ENCODE data around the gene TMEM132C.

TMEM132C gene

DNA sequence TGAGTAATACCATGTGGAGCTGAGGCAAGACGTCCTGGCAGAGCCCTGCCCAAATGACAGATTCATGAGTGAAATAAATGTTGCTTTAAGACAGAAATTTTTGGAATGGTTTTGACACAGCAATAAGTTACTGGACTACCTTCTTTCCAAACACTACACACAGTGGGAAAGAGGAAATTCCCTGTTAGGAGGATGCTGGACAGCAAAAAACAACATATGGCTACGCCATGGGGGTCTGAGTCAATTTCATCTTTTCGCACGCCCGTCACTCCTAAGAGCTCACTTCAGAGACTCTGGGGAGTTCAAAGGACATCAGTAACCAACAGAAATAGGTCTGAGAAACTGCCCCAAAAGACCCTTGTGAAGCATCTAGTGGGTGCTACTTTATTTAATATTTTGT lies 55.4 kb downstream of the TMEM132C start:
- TF ChIP-seq, protein P1, sequence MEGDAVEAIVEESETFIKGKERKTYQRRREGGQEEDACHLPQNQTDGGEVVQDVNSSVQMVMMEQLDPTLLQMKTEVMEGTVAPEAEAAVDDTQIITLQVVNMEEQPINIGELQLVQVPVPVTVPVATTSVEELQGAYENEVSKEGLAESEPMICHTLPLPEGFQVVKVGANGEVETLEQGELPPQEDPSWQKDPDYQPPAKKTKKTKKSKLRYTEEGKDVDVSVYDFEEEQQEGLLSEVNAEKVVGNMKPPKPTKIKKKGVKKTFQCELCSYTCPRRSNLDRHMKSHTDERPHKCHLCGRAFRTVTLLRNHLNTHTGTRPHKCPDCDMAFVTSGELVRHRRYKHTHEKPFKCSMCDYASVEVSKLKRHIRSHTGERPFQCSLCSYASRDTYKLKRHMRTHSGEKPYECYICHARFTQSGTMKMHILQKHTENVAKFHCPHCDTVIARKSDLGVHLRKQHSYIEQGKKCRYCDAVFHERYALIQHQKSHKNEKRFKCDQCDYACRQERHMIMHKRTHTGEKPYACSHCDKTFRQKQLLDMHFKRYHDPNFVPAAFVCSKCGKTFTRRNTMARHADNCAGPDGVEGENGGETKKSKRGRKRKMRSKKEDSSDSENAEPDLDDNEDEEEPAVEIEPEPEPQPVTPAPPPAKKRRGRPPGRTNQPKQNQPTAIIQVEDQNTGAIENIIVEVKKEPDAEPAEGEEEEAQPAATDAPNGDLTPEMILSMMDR (IDR thresholded peaks at IDR 0.05; ENCODE audit: low read length, missing control alignments) = no peak
- no peak for DNase-seq (ENCODE audit: low read depth)
- no peak overlapping the region for H3K4me3 ChIP-seq (replicated peaks; ENCODE audit: low read depth, low read length)

- TF ChIP-seq, protein P1 (IDR thresholded peaks at IDR 0.05; ENCODE audit: low read length, missing control alignments) = no peak
- H3K4me3 ChIP-seq (replicated peaks; ENCODE audit: low read depth, low read length) = no peak overlapping the region
- DNase-seq (ENCODE audit: low read depth) = no peak
Measured at GRCh38 chr12:128323145-128323920, 56.4 kb downstream of the TMEM132C start.

DNA sequence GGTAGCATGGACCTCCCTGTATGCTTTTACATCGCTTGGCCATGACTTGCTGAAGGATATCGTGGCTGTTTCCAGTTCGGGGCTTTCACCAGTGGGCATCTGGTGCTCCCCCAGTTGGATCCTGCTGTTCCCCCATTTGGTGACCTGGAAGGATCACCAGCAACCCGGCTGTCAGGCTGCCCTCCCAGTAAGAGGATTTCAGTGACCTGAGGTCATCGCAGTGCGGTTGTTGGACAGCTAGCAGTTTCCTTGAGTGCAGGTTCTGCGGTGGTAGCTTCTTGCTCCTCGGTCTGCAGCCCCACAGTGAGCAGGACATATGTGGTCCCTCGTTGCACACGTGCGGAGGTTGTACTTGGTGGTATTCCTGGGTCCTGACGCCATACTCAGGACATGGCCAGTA lies 58.7 kb downstream of the TMEM132C start:
- H3K4me3 ChIP-seq (replicated peaks; ENCODE audit: low read depth, low read length) = no peak overlapping the region
- TF ChIP-seq, protein P1 (IDR thresholded peaks at IDR 0.05; ENCODE audit: low read length, missing control alignments) = no peak
- DNase-seq (ENCODE audit: low read depth) = no peak

DNA sequence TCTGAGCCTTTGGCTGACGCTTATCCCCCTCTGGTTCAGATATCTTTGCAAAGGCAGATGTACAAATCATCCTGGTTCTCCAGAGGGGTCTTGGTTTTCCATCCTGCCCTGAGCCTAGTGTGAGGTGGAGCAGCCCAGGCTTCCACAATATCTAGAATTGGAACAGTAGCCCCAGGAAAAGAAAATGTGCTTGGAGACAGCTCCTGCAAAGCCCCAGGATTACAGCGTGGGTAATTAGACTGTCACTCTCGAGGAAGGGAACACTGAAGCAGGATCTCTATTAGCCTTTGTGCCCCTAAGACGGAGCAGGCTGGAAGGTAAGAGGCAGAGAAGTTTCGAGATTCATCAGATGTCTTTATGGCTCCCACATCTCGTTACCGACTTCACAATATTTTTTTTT lies 59.4 kb downstream of the TMEM132C start:
- no peak for DNase-seq (ENCODE audit: low read depth)
- TF ChIP-seq, protein P1 (IDR thresholded peaks at IDR 0.05; ENCODE audit: low read length, missing control alignments) = no peak
- no peak overlapping the region for H3K4me3 ChIP-seq (replicated peaks; ENCODE audit: low read depth, low read length)

DNA sequence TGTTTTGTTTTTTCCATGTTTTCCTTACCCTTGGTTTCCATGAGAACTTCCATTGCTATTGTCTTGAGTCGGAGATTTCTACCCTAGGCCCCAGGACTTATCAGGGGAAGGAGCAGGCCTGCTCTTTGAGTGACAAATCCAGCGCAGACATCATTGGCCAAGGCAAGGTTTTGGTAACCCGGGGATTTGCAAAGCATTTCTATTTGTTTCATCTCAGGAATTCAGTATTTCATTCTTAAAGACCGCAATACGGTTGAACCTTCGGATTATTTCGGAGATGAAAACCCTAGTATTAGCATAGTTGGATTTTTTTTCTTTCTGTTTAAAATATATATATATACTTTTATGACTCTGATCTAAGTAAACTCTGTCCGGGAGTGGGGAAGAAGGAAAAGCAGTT lies 62.0 kb downstream of the TMEM132C start:
- DNase-seq (ENCODE audit: low read depth) = no peak
- TF ChIP-seq, protein P1 (IDR thresholded peaks at IDR 0.05; ENCODE audit: low read length, missing control alignments) = no peak
- H3K4me3 ChIP-seq (replicated peaks; ENCODE audit: low read depth, low read length) = no peak overlapping the region

DNA sequence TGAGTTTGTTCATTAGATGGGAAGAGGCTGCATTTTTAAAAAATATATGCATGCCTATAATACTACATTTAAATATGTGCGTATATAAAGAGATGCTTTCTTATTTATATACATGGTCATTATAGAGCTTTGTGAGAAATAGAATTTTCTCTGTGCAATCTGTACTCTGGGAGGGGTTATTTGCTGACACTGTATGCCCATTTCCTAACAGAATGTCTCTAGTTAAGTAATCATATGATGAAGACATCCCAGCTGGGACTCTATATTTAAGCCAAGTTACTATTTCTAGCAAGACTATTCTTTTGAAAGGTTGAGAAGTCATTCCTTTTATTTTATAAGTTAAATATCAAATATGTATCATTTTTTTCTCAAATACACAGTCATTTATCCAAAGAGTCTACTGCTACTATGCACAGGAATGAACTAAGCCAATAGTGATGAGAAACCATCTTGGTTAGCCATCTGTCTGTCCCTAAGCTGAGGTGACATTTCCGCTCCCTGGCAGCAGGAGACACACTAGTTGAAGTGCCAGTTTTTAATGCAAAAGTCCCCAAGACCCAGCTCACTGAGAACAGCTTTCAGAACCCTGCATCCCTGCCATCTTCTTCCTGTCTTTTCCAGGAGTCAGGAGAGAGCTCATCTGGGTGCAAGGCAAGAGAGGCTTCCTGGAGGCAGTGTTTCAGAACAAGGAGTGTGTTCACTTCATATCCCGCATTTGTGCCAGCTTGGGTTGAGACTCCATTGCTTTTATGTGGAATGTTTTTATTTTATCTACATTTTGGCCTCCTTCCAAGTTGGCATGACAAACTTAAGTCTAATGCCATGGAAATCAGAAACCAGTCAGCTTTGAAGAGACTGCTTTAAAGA lies 69.5 kb downstream of the TMEM132C start:
- TF ChIP-seq, protein P1 (IDR thresholded peaks at IDR 0.05; ENCODE audit: low read length, missing control alignments) = no peak
- no peak overlapping the region for H3K4me3 ChIP-seq (replicated peaks; ENCODE audit: low read depth, low read length)
- DNase-seq (ENCODE audit: low read depth) = no peak
